Esophagus muscularis mucosa (tissue), 4 donors: Measurements from ENCODE around the gene PLAAT1.

ENCODE experiments used
- EP300 ChIP-seq: sonication (generic); formaldehyde crosslinking; IDR thresholded peaks from one replicate; pipeline ENCODE4 v1.6.1; 2017; ENCODE audit warnings: antibody characterized with exemption
- POLR2A ChIP-seq: fragments of 450-650 bp; IDR thresholded peaks from one replicate; pipeline ENCODE4 v1.6.1; 2017; ENCODE audit warnings: antibody characterized with exemption, moderate library complexity, mild to moderate bottlenecking, low read depth
- POLR2AphosphoS5 ChIP-seq, 2 donors: sonication (generic); formaldehyde crosslinking; IDR thresholded peaks; one replicate each; pipeline ENCODE4 v1.6.1; 2017; ENCODE audit warnings: antibody characterized with exemption in 2 of 2
- TF ChIP-seq, protein P1 (sequence below), 3 experiments: fragments of 200-600 bp in 2 of 3; fragments of 450-650 bp in 1 of 3; sonication (generic) in 2 of 3; IDR thresholded peaks; one replicate each; pipeline ENCODE4 v1.5.1; 2017 to 2019; ENCODE audit warnings: antibody characterized with exemption in 3 of 3, mild to moderate bottlenecking in 2 of 3, moderate library complexity in 1 of 3

DNA sequence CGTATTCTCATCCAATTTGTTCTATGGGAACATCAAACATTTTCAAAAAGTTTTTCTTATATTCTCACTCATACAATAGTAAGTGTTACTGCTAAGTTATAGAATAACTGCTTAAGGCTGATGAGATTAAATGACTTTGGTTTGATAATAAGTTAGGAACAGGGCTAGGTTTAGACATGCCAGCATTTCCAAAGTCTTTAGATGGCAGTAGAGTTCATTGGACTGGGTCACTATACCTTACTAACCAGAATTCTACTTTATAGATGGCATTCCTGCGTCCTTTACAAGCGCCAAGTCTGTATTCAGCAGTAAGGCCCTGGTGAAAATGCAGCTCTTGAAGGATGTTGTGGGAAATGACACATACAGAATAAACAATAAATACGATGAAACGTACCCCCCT, 21.7 kb downstream of the PLAAT1 start:
- TF ChIP-seq, protein P1, sequence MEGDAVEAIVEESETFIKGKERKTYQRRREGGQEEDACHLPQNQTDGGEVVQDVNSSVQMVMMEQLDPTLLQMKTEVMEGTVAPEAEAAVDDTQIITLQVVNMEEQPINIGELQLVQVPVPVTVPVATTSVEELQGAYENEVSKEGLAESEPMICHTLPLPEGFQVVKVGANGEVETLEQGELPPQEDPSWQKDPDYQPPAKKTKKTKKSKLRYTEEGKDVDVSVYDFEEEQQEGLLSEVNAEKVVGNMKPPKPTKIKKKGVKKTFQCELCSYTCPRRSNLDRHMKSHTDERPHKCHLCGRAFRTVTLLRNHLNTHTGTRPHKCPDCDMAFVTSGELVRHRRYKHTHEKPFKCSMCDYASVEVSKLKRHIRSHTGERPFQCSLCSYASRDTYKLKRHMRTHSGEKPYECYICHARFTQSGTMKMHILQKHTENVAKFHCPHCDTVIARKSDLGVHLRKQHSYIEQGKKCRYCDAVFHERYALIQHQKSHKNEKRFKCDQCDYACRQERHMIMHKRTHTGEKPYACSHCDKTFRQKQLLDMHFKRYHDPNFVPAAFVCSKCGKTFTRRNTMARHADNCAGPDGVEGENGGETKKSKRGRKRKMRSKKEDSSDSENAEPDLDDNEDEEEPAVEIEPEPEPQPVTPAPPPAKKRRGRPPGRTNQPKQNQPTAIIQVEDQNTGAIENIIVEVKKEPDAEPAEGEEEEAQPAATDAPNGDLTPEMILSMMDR (IDR thresholded peaks at IDR 0.05), result no peak
- no peak for TF ChIP-seq POLR2A
- TF ChIP-seq EP300, result no peak
- TF ChIP-seq POLR2AphosphoS5 (IDR thresholded peaks at IDR 0.05), result no peak
